Activated gamma-delta T cell treated with Interleukin-2 at 50 U/mL for 16 hours (primary cell): Measurements from ENCODE around the gene CHCHD6.

ENCODE experiments used
- DNase-seq: peaks from one replicate; pipeline ENCODE4 v3.0.0-alpha.2; 2020

Gene CHCHD6

DNA sequence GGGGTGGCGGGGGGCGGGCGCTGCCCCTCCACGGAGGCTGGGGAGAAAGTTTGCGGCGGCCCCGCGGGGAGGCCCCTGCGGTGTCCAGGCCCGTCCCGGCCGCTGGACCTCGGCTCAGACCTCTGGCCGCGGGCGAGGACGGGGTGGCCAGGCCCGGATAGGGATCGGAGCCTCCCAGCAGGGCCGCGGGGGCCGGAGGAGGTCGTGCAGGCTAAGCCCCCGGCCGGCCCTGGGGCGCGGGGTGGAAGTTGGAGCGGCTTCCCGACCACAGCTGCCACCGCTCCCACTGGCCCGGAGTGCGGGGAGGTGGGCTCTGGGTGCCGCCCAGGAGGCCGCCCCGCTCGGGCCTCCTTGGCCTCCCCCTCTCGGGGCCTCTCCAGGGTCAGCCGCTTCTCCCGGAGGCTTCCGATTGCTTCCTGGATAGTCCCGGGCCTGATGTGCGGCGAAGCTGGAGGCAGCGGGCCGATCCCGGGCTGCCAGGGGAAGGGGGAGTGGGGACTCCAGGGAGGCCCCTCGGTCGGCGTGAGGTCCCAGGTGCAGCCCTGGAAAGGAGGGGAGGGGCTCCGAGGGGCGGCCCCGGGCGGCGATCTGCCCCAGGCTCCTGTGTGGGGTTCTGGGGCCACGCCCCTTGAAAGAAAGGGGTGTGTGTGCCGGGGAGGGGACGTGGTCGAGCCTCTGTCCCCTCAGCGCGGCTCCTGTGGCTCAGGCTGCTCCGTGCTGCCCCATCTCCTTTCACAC lies 279.8 kb downstream of the CHCHD6 start:
- no peak for DNase-seq

DNA sequence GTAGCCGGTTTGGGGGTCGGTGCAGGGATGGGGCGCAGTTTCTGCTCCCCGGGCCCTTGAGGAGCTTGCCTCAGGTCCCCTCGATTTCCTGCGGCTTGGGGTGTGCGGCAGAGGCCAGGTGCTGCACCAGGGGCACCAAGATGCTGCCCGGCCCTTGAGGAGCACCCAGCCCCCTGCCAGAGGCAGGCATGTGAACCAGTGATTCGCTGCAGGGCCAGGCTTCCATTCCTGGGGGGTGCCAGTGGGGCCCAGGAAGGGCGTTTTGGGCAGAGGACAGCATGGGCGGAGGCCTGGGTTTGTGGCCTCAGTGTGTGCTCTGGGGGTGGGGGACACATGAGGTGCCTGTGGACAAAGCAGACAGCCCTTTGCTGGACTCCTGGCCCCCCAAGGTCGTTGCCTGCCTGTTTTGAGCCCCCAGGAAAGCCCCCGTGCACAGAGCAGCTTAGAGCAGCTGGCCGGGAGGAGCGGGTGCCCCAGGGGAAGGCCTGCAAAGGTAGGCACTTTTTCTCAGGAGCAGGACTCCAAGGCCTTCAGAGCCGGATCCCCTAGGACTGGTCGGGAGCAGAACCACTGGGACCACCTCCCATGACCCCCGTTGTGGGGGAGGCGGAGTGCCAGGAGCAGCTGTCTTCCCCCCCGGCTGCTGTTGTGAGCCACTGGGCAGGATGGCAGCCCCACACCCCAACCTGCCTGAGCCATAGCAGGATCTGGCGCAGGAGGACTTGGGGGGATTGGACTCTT lies 280.5 kb downstream of the CHCHD6 start:
- DNase-seq: no peak

GRCh38 chr3:126985132-126985985 lies 281.3 kb downstream of the CHCHD6 start:
- no peak for DNase-seq

DNA sequence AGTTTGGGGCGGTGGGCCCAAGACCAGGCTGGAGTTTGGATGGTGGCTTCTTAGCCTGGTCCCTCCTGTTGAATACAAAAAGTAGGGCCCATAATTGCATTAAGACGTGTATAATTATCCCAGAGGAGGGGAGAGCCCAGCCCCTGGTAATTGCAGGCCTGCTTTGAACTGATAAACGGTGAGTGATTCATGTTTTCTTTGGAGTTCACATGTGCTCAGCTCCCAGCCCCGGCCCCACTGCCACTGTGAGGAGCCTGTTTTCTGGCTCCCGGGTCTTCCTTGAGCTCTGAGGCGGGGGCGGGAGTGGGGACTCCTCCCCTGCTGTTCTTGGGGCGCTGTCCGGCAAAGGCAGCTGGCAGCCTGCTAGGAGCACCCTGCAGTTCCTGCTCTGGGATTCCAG lies 282.0 kb downstream of the CHCHD6 start:
- DNase-seq: no peak

- no peak for DNase-seq
Observed at GRCh38 chr3:126987129-126987528, 283.1 kb downstream of the CHCHD6 start.

DNA sequence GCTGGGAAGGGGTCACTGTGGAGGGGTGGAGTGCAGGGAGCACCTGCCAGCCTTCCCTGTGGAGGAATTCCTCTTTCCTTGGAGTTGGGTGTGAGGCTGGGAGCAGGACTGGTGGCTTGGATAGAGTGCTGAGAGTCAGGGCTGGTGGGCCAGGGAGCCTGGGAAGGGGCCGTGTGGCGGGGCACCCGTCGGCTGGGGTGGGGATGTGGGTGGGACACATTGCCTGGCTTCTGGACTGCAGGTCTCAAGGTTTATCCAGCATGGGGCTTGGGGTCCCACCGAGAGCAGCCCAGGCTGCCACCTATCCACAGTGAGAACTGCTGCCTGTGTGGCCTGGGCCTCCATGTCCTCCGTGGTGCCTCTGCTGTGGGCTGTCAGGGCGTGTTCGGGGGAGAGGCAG lies 283.6 kb downstream of the CHCHD6 start:
- DNase-seq: no peak

- no peak for DNase-seq
Observed at GRCh38 chr3:126988451-126989021, 284.5 kb downstream of the CHCHD6 start.

DNA sequence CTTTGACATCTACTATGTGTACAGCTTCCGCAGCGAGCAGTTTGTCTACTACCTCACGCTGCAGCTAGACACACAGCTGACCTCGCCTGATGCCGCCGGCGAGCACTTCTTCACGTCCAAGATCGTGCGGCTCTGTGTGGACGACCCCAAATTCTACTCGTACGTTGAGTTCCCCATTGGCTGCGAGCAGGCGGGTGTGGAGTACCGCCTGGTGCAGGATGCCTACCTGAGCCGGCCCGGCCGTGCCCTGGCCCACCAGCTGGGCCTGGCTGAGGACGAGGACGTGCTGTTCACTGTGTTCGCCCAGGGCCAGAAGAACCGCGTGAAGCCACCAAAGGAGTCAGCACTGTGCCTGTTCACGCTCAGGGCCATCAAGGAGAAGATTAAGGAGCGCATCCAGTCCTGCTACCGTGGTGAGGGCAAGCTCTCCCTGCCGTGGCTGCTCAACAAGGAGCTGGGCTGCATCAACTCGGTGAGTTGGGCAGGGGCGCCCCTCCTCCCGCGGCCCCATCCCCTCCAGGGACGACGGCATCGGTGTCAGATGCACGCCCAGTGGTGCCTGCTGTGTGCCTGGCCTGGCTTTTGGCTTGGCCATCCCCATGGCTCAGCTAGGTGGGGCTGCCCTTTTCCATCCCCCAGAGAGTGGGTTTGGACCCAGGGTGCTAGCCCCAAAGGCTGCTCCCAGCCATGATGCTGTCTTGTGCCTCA lies 285.4 kb downstream of the CHCHD6 start:
- DNase-seq: no peak

- no peak for DNase-seq
Observed at GRCh38 chr3:126990024-126990700, 286.1 kb downstream of the CHCHD6 start.

GRCh38 chr3:126990890-126991289 lies 286.9 kb downstream of the CHCHD6 start:
- DNase-seq: no peak

GRCh38 chr3:126991366-126992200 lies 287.5 kb downstream of the CHCHD6 start:
- no peak for DNase-seq

GRCh38 chr3:126992216-126992615 lies 288.2 kb downstream of the CHCHD6 start:
- no peak for DNase-seq

GRCh38 chr3:126992776-126993175 lies 288.7 kb downstream of the CHCHD6 start:
- no peak for DNase-seq

GRCh38 chr3:126993436-126993835 lies 289.4 kb downstream of the CHCHD6 start:
- DNase-seq: no peak

- no peak for DNase-seq
Observed at GRCh38 chr3:126994661-126995245, 290.7 kb downstream of the CHCHD6 start.

DNA sequence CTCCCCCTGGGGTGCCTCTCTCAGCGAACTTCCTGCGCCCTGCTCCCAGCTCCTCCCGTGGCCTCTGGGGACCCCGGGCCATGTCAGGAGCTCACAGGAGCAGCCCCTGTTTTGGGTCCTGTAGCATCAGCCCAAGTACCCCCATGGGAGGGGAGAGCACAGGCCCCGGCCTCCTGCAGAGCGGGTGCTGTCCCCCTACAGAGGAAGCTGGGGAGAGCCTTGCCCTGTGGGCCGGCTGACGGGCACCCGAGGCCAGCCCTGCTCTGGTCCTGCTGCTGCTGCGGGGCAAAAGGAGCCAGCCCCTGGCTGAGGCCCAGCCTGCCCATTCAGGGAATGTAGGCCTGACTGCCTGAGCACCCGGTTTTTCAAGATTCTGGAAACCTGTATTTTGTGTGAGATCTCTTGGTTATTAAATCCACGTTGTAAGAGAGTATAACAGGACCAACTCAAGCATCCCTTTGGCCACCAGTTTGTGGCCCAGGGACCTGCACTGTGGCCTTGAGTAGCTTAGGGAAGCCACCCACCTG lies 291.3 kb downstream of the CHCHD6 start:
- DNase-seq: no peak

GRCh38 chr3:126995926-126996512 lies 292.0 kb downstream of the CHCHD6 start:
- no peak for DNase-seq

- no peak for DNase-seq
Observed at GRCh38 chr3:126996905-126997304, 292.9 kb downstream of the CHCHD6 start.

GRCh38 chr3:126997455-126998038 lies 293.5 kb downstream of the CHCHD6 start:
- no peak for DNase-seq
